ENCODE data around the gene U2AF1L4.
"Not testable (repeated sequence)": the region's sequence is repeated elsewhere in the genome, so short reads cannot be mapped to it uniquely, and the experiment has no call there.

Gene U2AF1L4

DNA sequence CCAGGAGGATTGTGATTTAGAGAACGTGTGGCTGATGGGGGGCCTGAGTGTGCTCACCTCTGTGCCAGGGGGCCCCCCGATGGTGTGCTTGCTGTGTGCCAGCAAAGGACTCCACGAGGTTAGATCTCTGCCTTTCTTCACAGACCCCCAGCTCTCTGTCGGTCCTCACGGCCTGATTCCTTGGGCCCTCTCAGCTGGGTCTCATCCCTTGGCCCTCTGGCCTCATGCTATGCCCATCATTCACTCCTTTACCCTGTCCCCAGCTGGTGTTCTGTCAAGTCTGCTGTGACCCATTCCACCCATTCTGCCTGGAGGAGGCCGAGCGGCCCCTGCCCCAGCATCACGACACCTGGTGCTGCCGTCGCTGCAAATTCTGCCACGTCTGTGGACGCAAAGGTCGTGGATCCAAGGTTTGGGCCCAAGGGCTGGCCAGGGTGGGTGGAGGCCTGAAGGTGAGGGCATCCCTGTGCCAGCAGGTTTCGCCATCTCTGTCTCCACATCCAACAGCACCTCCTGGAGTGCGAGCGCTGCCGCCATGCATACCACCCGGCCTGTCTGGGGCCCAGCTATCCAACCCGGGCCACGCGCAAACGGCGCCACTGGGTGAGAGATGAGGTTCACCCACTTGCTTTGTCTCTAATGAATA is 19.9 kb downstream of the U2AF1L4 start:
- no peak for DNase-seq (ENCODE audit: low read depth)

DNA sequence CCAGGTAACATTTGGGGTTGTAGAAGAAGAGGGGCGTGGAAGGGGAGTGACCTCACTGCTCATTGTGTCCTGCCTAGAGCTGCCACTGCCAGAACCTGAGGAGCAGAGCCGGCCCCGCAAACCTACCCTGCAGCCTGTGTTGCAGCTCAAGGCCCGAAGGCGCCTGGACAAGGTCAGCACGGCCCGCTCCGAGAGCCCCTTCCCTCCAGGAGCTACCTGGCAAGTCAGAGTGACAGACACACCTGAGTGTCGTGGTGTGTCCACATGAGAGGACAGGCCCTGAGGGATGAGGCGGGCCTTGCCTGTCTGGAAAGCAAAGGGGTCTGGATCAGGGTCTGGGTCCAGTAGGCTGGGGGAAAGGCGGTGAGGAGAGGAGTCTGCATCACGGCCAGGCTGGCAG is 20.7 kb downstream of the U2AF1L4 start:
- no peak for DNase-seq (ENCODE audit: low read depth)

DNA sequence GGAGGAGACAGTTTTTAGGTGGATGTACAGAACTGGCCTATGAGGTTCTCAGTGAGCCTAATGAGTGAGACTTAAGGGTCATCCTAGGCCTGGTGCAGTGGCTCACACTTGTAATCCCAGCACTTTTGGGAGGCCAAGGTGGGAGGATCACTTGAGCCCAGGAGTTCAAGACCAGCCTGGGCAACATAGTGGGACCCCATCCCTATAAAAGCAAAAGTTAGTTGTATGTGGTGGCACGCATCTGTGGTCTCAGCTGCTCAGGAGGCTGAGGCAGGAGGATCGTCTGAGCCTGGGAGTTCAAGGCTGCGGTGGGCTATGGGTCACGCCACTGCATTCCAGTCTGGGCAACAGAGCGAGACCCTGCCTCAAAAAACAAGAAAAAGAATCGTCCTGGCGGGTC is 21.1 kb downstream of the U2AF1L4 start:
- DNase-seq (ENCODE audit: low read depth), result not testable (repeated sequence)

DNA sequence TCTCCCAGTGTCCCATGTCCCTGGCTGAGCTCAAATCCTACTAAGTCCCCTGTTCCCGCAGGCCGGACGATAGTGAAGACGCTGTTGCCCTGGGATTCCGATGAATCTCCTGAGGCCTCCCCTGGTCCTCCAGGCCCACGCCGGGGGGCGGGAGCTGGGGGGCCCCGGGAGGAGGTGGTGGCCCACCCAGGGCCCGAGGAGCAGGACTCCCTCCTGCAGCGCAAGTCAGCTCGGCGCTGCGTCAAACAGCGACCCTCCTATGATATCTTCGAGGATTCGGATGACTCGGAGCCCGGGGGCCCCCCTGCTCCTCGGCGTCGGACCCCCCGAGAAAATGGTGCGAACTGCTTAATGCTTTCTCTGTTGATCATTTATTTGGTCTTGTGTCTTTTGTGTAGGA is 21.5 kb downstream of the U2AF1L4 start:
- no peak for DNase-seq (ENCODE audit: low read depth)

DNA sequence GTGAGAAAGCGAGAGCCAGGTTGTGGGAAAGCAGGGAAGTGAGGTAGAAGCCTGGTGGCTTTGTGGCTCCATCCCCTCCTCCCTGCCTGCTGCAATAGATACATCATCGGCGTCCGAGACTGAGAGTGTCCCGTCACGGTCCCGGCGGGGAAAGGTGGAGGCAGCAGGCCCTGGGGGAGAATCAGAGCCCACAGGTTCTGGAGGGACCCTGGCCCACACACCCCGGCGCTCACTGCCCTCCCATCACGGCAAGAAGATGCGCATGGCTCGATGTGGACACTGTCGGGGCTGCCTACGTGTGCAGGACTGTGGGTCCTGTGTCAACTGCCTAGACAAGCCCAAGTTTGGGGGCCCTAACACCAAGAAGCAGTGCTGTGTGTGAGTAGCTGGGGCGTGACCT is 22.3 kb downstream of the U2AF1L4 start:
- no peak for DNase-seq (ENCODE audit: low read depth)

DNA sequence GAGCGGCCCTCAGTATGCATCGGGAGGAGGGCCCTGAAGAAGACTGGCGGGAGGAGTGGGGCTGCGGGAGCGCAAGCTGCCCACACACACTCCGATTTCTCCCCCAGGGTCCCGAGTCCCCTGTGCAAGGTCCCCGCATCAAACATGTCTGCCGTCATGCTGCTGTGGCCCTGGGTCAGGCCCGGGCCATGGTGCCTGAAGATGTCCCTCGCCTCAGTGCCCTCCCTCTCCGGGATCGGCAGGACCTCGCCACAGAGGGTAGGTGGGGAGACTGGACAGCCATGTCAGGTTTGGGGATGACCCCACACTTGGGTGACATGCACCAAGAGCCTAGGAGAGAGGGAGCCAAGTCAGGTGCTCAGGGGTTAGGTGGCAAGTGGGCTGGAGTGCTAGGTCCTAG is 22.8 kb downstream of the U2AF1L4 start:
- DNase-seq (ENCODE audit: low read depth), result no peak

DNA sequence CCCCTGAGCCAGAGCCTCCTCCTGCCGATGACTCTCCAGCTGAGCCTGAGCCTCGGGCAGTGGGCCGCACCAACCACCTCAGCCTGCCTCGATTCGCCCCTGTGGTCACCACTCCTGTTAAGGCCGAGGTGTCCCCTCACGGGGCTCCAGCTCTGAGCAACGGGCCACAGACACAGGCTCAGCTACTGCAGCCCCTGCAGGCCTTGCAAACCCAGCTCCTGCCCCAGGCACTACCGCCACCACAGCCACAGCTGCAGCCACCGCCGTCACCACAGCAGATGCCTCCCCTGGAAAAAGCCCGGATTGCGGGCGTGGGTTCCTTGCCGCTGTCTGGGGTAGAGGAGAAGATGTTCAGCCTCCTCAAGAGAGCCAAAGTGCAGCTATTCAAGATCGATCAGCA is 23.8 kb downstream of the U2AF1L4 start:
- no peak for DNase-seq (ENCODE audit: low read depth)

DNA sequence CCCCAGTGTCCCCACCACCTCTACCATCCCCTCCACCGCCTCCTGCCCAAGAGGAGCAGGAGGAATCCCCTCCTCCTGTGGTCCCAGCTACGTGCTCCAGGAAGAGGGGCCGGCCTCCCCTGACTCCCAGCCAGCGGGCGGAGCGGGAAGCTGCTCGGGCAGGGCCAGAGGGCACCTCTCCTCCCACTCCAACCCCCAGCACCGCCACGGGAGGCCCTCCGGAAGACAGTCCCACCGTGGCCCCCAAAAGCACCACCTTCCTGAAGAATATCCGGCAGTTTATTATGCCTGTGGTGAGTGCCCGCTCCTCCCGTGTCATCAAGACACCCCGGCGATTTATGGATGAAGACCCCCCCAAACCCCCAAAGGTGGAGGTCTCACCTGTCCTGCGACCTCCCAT is 24.6 kb downstream of the U2AF1L4 start:
- no peak for DNase-seq (ENCODE audit: low read depth)

DNA sequence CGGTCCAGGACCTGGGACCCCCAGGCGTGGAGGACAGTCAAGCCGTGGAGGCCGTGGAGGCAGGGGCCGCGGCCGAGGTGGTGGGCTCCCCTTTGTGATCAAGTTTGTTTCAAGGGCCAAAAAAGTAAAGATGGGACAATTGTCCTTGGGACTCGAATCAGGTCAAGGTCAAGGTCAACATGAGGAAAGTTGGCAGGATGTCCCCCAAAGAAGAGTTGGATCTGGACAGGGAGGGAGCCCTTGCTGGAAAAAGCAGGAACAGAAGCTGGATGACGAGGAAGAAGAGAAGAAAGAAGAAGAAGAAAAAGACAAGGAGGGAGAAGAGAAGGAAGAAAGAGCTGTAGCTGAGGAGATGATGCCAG is 25.1 kb downstream of the U2AF1L4 start:
- no peak for DNase-seq (ENCODE audit: low read depth)

DNA sequence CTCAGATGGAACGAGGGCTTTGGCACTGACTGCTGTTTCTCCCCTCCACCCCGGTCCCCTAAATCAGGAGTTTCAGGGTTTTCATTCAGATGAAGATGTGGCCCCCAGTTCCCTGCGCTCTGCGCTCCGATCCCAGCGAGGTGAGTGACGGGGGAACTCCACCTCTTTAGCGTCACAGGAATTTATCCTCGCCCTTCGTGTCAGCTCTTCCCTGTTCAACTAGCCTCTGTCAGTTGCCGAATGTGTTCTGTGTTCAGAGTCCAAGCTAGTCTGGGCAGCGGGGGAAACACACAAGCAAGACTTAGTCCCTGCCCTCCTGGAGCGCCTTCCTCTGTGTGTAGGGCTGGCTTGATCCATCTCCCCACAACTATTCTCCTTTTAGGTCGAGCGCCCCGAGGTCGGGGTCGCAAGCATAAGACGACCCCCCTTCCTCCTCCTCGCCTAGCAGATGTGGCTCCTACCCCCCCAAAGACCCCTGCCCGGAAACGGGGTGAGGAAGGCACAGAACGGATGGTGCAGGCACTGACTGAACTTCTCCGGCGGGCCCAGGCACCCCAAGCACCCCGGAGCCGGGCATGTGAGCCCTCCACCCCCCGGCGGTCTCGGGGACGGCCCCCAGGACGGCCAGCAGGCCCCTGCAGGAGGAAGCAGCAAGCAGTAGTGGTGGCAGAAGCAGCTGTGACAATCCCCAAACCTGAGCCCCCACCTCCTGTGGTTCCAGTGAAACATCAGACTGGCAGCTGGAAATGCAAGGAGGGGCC is 25.6 kb downstream of the U2AF1L4 start:
- no peak for DNase-seq (ENCODE audit: low read depth)

DNA sequence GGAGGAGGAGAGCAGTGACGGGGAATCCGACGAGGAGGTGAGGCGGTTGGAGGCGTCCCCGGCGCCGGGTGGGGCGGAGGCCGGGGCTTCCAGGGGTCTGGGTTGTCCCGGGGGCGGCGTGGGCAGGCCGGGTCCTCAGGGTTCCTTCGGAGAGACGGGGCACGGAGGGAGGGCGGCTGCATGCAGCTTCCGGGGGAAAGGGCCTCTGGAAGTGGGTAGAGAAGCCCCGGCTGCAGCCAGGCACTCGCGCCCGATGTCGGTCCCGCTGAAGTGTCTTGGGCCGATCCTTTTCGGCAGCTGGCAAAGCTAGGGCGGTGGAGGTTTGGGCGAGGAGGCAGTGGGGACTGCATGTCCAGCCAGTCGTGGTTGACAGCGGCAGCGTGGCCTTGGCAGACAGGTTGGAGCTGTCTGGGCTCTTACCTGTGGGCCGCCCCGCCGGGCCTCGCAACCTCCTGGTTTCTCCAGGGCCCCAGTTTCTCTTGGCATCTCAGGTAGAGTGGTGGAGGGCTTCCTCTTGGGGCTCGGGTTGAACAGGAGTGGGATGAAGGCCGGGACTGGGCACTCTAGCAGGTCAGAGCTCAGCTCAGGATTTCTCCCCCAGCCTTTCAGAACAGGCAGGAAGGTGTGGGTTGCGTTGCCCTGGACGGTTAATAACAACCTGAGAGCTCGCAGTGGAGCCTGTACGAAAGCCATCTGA is 26.7 kb downstream of the U2AF1L4 start:
- peak; percentile 53 for DNase-seq (ENCODE audit: low read depth)

DNA sequence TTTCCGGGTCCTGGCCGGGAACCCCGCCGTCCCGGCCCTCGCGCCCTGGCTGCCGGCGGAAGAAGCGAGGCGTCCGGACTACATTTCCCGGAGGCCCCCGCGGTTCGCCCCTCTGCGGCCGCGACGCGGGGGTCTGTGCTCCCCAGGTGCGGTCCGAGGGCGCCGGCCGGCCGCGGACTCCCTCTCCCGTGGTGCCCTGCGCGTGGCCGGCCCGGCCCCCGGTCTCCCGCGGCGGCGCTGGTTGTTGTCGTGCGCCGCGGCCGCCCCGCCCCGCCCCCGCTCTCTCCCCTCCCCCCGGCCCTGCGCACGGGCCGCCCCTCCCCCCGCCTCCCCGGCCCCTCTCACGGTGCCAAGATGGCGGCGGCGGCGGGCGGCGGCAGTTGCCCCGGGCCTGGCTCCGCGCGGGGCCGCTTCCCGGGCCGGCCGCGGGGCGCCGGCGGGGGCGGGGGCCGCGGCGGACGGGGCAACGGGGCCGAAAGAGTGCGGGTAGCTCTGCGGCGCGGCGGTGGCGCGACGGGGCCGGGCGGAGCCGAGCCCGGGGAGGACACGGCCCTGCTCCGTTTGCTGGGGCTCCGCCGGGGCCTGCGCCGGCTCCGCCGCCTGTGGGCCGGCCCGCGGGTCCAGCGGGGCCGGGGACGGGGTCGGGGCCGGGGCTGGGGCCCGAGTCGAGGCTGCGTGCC is 27.4 kb downstream of the U2AF1L4 start, which contains the start of gene KMT2B:
KMT2B (plus strand) TSS at position 339 of the 680 bp plus-strand sequence; CDS start at position 355, 16 bp downstream.
- no peak for DNase-seq (ENCODE audit: low read depth)

DNA sequence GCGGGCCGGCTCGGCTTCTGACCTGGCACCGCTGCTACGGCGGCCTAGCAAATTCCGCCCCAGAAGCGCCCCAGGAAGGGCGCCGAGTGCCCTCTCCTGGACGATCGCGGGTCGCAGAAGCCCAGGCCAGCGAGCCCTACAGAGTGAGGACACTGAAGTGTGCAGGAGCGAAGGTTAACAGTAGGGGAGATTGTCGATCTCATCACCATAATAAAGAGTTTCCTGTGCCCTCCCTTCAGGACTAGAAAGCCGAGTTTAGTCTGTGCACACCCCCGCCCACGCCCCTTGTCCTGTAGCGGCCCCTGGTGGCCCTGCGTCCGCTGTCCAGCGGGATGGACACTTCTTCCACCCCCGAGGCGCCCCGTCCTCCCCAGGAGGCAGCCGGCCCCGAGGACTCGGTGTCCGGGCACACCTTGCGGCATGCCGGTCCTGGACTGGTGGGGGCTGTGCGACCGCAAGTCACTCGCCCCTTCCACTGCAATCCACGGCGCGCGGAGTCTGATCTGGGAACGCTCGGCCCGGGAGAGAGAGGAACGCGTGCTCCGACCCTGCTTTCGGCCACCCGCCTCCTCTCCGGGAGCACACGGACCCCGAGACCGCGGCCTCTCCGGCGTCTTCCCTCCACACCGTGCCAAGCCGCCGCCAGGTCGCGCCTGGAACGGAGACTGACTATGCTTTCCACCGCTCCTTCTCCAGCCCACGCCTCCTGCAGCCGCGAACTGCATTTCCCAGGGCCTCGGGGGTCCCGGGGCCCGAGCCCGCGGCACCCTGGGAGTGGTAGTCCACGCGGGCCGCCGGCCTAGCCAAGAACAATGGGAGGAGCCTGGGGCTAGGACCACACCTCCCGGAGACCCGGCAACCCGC is 28.2 kb downstream of the U2AF1L4 start:
- peak; percentile 96 for DNase-seq (ENCODE audit: low read depth)

DNA sequence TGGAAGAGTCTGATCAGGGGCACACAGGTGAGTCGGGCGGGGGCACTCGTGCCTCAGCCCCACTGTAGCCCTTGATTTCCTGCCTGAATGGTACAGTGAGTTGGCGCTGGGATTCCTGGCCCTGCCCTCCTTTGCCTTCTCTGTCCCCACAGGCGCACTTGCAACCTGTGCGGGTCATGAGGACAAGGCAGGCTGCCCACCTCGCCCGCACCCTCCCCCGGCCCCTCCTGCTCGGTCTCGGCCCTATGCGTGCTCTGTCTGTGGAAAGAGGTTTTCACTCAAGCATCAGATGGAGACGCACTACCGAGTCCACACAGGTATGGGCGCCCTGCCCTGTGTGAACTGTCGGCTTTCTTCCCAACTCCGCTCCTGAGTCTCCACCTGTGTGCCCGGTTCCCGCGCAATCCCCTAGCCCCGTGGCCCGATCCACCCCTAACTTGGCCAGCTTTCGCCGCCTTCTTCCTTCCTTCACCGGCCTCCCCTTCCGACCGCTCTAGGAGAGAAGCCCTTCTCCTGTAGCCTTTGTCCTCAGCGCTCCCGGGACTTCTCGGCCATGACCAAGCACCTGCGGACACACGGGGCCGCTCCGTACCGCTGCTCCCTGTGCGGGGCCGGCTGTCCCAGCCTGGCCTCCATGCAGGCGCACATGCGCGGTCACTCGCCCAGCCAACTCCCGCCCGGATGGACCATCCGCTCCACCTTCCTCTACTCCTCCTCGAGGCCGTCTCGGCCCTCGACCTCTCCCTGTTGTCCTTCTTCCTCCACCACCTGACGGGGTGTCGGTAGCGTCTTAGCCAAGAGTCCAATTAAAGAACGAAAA is 29.0 kb downstream of the U2AF1L4 start:
- no peak for DNase-seq (ENCODE audit: low read depth)

DNA sequence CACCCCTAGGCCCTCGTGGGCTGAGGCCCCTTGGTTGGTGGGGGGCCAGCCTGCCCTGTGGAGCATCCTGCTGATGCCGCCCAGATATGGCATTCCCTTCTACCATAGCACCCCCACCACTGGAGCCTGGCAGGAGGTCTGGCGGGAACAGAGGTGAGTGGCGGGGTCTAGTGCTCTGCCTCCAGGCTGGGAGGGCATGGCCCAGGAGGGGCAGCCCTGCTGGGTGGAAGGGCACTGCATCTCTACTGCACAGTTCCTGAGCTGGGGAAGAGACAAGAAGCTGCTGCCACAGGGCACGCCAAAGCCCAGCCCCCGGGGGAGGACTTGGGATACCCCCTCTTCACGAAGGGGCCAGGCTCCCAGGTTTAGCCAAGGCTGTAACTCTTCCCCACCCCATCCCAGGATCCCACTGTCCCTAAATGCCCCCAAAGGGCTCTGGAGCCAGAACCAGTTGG is 29.8 kb downstream of the U2AF1L4 start:
- DNase-seq (ENCODE audit: low read depth), result no peak

DNA sequence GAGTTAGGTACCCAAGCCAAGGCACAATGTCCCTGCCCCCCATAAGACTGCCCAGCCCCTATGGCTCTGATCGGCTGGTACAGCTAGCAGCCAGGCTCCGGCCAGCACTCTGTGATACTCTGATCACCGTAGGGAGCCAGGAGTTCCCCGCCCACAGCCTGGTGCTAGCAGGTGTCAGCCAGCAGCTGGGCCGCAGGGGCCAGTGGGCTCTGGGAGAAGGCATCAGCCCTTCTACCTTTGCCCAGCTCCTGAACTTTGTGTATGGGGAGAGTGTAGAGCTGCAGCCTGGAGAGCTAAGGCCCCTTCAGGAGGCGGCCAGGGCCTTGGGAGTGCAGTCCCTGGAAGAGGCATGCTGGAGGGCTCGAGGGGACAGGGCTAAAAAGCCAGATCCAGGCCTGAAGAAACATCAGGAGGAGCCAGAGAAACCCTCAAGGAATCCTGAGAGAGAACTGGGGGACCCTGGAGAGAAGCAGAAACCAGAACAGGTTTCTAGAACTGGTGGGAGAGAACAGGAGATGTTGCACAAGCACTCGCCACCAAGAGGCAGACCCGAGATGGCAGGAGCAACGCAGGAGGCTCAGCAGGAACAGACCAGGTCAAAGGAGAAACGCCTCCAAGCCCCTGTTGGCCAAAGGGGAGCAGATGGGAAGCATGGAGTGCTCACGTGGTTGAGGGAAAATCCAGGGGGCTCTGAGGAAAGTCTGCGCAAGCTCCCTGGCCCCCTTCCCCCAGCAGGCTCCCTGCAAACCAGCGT is 30.4 kb downstream of the U2AF1L4 start:
- no peak for DNase-seq (ENCODE audit: low read depth)

DNA sequence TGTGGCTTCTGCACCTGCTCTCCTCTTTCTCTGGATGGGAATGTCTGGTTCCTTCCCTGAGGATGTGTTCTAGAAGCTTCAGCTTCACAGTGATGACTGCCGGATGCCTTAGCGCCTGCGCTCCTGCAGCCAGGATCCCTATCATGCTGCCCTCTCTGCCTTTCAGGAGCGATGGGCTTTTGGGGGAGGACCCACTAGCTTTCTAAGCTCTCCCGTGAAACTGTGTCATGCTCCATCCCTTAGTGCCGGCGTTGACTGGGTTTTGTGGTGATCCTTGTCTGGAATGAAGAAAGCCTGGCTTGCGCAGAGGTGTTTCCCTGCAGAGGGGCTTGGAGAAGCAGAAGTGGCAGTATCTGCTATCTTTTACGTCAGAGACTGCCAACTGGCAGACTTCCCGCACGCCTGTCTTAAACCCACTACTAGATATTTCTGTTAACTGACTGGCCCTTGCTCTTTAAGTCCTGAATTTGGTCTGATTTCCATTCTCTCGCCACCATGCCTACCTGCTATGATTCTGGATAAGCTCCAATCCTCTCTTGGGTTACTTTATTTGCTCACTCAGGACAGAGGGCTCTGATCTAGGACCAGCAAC is 31.2 kb downstream of the U2AF1L4 start:
- DNase-seq (ENCODE audit: low read depth), result no peak

DNA sequence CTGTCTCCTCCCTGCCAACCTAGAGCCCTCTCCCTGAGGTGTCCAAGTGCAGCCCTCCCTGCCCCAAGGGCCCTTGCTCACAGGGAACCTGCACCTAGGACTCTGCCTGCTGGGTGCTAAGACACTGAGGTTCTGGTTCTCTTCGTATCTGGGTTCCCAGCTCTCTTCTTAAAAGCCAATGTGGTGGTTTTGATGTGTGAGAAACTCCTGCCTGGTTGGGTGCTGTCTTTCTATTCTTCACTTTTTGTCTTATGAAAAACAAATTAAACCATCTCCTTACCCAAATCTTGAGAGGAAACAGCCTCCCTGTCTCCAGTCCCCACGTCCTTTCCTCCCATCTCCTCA is 31.7 kb downstream of the U2AF1L4 start:
- no peak for DNase-seq (ENCODE audit: low read depth)

Data from stimulated activated CD8-positive, alpha-beta memory T cell treated with anti-CD3 and anti-CD28 coated beads, Interleukin-4, amount 100 ng/mL, for 24 hours (primary cell).